ENCODE data around the gene ANKRD1.

Gene ANKRD1

GRCh38 chr10:90935581-90936275, 14.8 kb upstream of the ANKRD1 start:
- no peak for DNase-seq

GRCh38 chr10:90930971-90931871, 10.3 kb upstream of the ANKRD1 start:
- no peak for DNase-seq

GRCh38 chr10:90930070-90930837, 9.4 kb upstream of the ANKRD1 start:
- DNase-seq = no peak

- no peak for DNase-seq
Measured at GRCh38 chr10:90929179-90929578, 8.3 kb upstream of the ANKRD1 start.

GRCh38 chr10:90927293-90927692, 6.4 kb upstream of the ANKRD1 start:
- DNase-seq = no peak

- no peak for DNase-seq
Measured at GRCh38 chr10:90925079-90926029, 4.5 kb upstream of the ANKRD1 start.

GRCh38 chr10:90924552-90924951, 3.7 kb upstream of the ANKRD1 start:
- DNase-seq = no peak

- no peak for DNase-seq
Measured at GRCh38 chr10:90923111-90923731, 2.3 kb upstream of the ANKRD1 start.

- no peak for DNase-seq
Measured at GRCh38 chr10:90921906-90922305, 1.0 kb upstream of the ANKRD1 start.

- DNase-seq = no peak
Measured at GRCh38 chr10:90919683-90920574, 958 bp downstream of the ANKRD1 start.

GRCh38 chr10:90917968-90918318, 2.9 kb downstream of the ANKRD1 start:
- DNase-seq = no peak

GRCh38 chr10:90917238-90917967, 3.5 kb downstream of the ANKRD1 start:
- DNase-seq = no peak

GRCh38 chr10:90916392-90917237, 4.3 kb downstream of the ANKRD1 start:
- DNase-seq = no peak

GRCh38 chr10:90915766-90916075, 5.2 kb downstream of the ANKRD1 start:
- peak; percentile 24 for DNase-seq

- DNase-seq = no peak
Measured at GRCh38 chr10:90914992-90915765, 5.7 kb downstream of the ANKRD1 start.

GRCh38 chr10:90913774-90914420, 7.0 kb downstream of the ANKRD1 start:
- DNase-seq = no peak

- DNase-seq = no peak
Measured at GRCh38 chr10:90912854-90913479, 7.9 kb downstream of the ANKRD1 start.

Data from retina (tissue), 1 donor.